ENCODE data around the gene LYRM2.

LYRM2 gene

DNA sequence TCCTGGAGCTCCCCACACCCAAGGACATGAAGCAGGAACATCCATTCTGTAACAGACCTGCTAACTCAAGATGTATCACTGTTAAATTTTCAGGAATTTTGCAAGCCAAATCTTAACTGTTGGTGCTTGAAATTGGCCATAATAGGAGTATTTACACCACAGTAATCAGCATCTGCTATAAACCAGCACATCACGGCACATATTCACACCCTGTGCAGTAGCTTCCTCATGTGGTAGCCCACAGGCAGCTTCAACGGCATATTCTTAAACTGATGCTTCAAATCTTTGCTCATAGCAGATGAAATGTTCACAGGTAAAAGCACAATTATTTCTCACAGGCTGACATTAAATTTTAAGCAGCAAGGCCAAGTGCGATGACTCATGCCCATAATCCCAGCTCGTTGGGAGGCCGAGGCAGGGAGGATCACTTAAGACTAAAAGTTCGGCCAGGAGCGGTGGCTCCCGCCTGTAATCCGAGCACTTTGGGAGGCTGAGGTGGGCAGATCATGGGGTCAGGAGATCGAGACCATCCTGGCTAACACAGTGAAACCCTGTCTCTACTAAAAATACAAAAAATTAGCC lies 43.5 kb upstream of the LYRM2 start:
- no peaks in the 10 kb centered on the region for H3K36me3 ChIP-seq (ENCODE audit: insufficient read depth)
- H3K9ac ChIP-seq: no peak overlapping the region
- no peak overlapping the region for H2AFZ ChIP-seq (ENCODE audit: low read depth)
- H3K27ac ChIP-seq: no peak overlapping the region
- no peaks in the 10 kb centered on the region for H3K27me3 ChIP-seq (ENCODE audit: insufficient read depth, low read depth)
- H3K79me2 ChIP-seq (ENCODE audit: insufficient read depth, low read depth): no peaks in the 10 kb centered on the region
- no peak overlapping the region for H3K4me2 ChIP-seq
- H3K4me3 ChIP-seq (IDR thresholded peaks at IDR 0.05; ENCODE audit: insufficient read depth, low read depth, low read length): no peak overlapping the region
- no peaks in the 10 kb centered on the region for H3K4me1 ChIP-seq (ENCODE audit: low read depth, poor library complexity, severe bottlenecking)
- TF ChIP-seq, protein P1, sequence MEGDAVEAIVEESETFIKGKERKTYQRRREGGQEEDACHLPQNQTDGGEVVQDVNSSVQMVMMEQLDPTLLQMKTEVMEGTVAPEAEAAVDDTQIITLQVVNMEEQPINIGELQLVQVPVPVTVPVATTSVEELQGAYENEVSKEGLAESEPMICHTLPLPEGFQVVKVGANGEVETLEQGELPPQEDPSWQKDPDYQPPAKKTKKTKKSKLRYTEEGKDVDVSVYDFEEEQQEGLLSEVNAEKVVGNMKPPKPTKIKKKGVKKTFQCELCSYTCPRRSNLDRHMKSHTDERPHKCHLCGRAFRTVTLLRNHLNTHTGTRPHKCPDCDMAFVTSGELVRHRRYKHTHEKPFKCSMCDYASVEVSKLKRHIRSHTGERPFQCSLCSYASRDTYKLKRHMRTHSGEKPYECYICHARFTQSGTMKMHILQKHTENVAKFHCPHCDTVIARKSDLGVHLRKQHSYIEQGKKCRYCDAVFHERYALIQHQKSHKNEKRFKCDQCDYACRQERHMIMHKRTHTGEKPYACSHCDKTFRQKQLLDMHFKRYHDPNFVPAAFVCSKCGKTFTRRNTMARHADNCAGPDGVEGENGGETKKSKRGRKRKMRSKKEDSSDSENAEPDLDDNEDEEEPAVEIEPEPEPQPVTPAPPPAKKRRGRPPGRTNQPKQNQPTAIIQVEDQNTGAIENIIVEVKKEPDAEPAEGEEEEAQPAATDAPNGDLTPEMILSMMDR (conservative IDR thresholded peaks at IDR 0.05; ENCODE audit: low read depth, low read length): no peak
- H4K20me1 ChIP-seq (ENCODE audit: insufficient read depth): no peaks in the 10 kb centered on the region

DNA sequence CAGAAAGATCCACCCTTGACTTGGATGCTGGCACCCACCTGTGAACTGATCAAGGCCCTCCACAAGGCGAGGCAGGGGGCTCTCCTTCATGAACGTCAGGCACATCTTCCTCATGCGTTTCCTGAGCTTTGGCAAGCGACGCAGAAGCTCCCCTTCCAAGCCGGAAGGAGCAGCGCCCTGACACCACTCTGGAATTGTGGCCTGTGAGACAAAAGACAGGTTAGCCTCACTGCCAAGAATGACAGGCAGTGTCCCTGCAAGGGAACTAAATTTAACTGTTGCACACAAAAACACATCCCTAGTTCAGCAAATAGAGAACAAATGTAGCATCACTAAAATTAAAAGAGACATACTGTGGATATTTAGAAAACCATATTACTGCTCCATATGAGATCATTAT lies 42.0 kb upstream of the LYRM2 start:
- Histone ChIP-seq H3K4me3 (IDR thresholded peaks at IDR 0.05; ENCODE audit: insufficient read depth, low read depth, low read length) (no peak overlapping the region), H3K27me3 (ENCODE audit: insufficient read depth, low read depth) (no peaks in the 10 kb centered on the region), H4K20me1 (ENCODE audit: insufficient read depth) (no peaks in the 10 kb centered on the region), H3K27ac (no peak overlapping the region), H3K4me2 (no peak overlapping the region), H2AFZ (ENCODE audit: low read depth) (no peak overlapping the region), H3K9ac (no peak overlapping the region), H3K79me2 (ENCODE audit: insufficient read depth, low read depth) (no peaks in the 10 kb centered on the region), H3K36me3 (ENCODE audit: insufficient read depth) (no peaks in the 10 kb centered on the region), H3K4me1 (ENCODE audit: low read depth, poor library complexity, severe bottlenecking) (no peaks in the 10 kb centered on the region)
- TF ChIP-seq, protein P1 (conservative IDR thresholded peaks at IDR 0.05; ENCODE audit: low read depth, low read length): no peak

DNA sequence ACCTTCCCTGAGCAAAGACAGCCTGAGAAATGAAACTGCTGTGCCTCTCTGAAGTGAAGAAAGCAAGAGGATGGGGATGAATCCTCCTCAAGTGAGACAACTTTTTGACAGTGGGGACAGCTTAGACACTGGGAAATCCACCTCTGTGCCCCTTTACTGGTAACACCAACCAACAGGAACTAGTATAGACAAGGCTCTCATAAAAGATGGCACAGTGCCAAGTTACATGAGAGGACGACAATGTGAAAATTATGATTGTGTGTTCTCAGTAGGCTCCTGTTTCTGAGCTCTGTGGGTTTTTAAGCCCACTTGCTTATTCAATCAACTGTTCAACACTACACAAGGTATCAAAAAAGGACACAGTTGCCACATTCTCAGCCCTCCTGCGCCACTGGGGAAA lies 41.6 kb upstream of the LYRM2 start:
- no peak overlapping the region for H3K27ac ChIP-seq
- no peaks in the 10 kb centered on the region for H3K79me2 ChIP-seq (ENCODE audit: insufficient read depth, low read depth)
- no peaks in the 10 kb centered on the region for H4K20me1 ChIP-seq (ENCODE audit: insufficient read depth)
- TF ChIP-seq, protein P1 (conservative IDR thresholded peaks at IDR 0.05; ENCODE audit: low read depth, low read length): no peak
- H3K9ac ChIP-seq: no peak overlapping the region
- H3K4me1 ChIP-seq (ENCODE audit: low read depth, poor library complexity, severe bottlenecking): no peaks in the 10 kb centered on the region
- no peaks in the 10 kb centered on the region for H3K36me3 ChIP-seq (ENCODE audit: insufficient read depth)
- no peak overlapping the region for H2AFZ ChIP-seq (ENCODE audit: low read depth)
- H3K27me3 ChIP-seq (ENCODE audit: insufficient read depth, low read depth): no peaks in the 10 kb centered on the region
- no peak overlapping the region for H3K4me2 ChIP-seq
- H3K4me3 ChIP-seq (IDR thresholded peaks at IDR 0.05; ENCODE audit: insufficient read depth, low read depth, low read length): no peak overlapping the region

DNA sequence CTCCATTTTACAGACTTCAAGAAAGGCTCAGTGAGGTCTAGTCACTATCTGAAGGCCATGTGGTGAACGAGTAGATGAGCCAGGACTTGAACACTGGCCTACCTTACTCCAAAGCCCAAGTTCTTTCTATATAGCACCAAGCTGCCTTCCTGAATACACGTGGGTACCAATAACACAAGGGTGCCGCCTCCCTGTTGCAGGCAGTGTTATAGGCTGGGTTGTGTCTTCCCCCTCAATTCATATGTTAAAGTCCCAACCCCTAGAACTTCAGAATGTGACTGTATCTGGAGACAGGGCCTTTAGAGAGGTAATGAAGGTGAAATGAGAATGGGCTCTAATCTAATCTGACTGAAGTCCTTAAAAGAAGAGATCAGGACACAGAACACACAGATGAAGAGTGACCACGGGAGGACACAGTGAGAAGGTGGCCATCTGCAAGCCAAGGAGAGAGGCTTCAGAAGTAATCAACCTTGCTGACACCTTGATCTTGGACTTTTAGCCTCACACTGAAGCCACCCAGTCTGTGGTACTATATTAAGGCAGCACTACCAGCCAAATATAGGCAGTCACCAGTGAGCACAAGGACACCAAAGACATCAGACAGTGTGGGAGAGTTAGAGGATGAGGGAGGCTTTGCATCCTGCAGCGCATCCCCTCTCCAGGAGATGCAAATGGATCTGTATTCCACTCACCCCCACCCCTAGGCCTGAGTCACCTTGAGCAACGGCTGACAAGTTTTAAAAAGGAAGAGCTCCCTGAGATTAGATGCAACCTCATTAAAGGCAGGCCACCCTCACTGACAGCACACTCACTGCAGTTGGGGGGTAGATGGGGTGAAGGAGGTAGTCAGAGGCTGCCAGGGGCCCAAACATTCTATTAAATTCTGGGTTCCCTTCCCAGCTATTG lies 40.9 kb upstream of the LYRM2 start:
- H3K36me3 ChIP-seq (ENCODE audit: insufficient read depth): no peaks in the 10 kb centered on the region
- no peak overlapping the region for H3K4me2 ChIP-seq
- H3K4me3 ChIP-seq (IDR thresholded peaks at IDR 0.05; ENCODE audit: insufficient read depth, low read depth, low read length): no peak overlapping the region
- H3K27me3 ChIP-seq (ENCODE audit: insufficient read depth, low read depth): no peaks in the 10 kb centered on the region
- H3K27ac ChIP-seq: no peak overlapping the region
- TF ChIP-seq, protein P1 (conservative IDR thresholded peaks at IDR 0.05; ENCODE audit: low read depth, low read length): no peak
- H3K9ac ChIP-seq: no peak overlapping the region
- H3K4me1 ChIP-seq (ENCODE audit: low read depth, poor library complexity, severe bottlenecking): no peaks in the 10 kb centered on the region
- H2AFZ ChIP-seq (ENCODE audit: low read depth): no peak overlapping the region
- H4K20me1 ChIP-seq (ENCODE audit: insufficient read depth): no peaks in the 10 kb centered on the region
- H3K79me2 ChIP-seq (ENCODE audit: insufficient read depth, low read depth): no peaks in the 10 kb centered on the region

Measured in KMS-11 (cell line).